ENCODE data around the gene EDIL3.

GRCh38 chr5:84163671-84164070, 221.0 kb downstream of the EDIL3 start:
- TF ChIP-seq, protein P1, sequence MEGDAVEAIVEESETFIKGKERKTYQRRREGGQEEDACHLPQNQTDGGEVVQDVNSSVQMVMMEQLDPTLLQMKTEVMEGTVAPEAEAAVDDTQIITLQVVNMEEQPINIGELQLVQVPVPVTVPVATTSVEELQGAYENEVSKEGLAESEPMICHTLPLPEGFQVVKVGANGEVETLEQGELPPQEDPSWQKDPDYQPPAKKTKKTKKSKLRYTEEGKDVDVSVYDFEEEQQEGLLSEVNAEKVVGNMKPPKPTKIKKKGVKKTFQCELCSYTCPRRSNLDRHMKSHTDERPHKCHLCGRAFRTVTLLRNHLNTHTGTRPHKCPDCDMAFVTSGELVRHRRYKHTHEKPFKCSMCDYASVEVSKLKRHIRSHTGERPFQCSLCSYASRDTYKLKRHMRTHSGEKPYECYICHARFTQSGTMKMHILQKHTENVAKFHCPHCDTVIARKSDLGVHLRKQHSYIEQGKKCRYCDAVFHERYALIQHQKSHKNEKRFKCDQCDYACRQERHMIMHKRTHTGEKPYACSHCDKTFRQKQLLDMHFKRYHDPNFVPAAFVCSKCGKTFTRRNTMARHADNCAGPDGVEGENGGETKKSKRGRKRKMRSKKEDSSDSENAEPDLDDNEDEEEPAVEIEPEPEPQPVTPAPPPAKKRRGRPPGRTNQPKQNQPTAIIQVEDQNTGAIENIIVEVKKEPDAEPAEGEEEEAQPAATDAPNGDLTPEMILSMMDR (IDR thresholded peaks at IDR 0.05 in 4 of 5, conservative IDR thresholded peaks at IDR 0.05 in 1 of 5), result no peak
- no peak for TF ChIP-seq POLR2A (IDR thresholded peaks at IDR 0.05)
